Endothelial cell of umbilical vein (primary cell): ENCODE data around the gene TCEAL3. TPM values are rescaled to one million over a fixed set of nuclear protein-coding genes. Genes with fewer than 3 reads are reported as not detected.

Experiments
- BruUV-seq: library from RNA; stranded (reverse); fragments of 400-500 nt; replicated peaks from 2 replicates; lab custom pipeline; 2021; lab: Mats Ljungman, UMichigan
- CTCF ChIA-PET: fragments of 300-600, 350-600 bp; sonication (Branson Sonifier 250); formaldehyde crosslinking; loops from one replicate; lab custom pipeline; 2021; ENCODE audit warnings: antibody characterized with exemption, inconsistent platforms; lab: Charles Lee
- POLR2A ChIA-PET: fragments of 300-600, 350-600 bp; sonication (Branson Sonifier 250); formaldehyde crosslinking; loops from one replicate; lab custom pipeline; 2021; ENCODE audit warnings: antibody characterized with exemption, inconsistent platforms; lab: Charles Lee
- DNase-seq: peaks from one replicate; pipeline ENCODE4 v3.0.0-alpha.2; 2011; ENCODE audit warnings: low read depth, low spot score
- FAIRE-seq: peaks from 2 replicates; lab custom pipeline; 2011; peaks lifted over from hg19 to GRCh38; lab: Jason Lieb, UNC
- H2AFZ ChIP-seq: 2 replicates; pipeline ENCODE4 v1.6.0; 2012; ENCODE audit warnings: low read depth, low read length, control low read depth, inconsistent platforms
- H3K27ac ChIP-seq: 2 replicates; pipeline ENCODE4 v1.5.1; 2011; ENCODE audit warnings: low read depth, mild to moderate bottlenecking, control low read depth, low read length, moderate library complexity; ENCODE audit not compliant: insufficient read depth
- H3K27me3 ChIP-seq, 2 experiments: 2 replicates each; pipeline versions ENCODE4 v1.6.0 to v1.6.1; 2011; ENCODE audit warnings: low read length in 2 of 2, mixed read lengths in 1 of 2; ENCODE audit not compliant: control insufficient read depth in 2 of 2, insufficient read depth in 2 of 2
- H3K36me3 ChIP-seq, 2 experiments: 2 replicates in 1 of 2; 3 replicates in 1 of 2; pipeline ENCODE4 v1.5.1; 2011; ENCODE audit warnings: low read length in 2 of 2, mild to moderate bottlenecking in 1 of 2, moderate library complexity in 1 of 2; ENCODE audit not compliant: control insufficient read depth in 2 of 2, insufficient read depth in 2 of 2; ENCODE audit errors: extremely low read depth in 1 of 2
- H3K4me1 ChIP-seq: 3 replicates; pipeline ENCODE4 v1.5.1; 2011; ENCODE audit warnings: mild to moderate bottlenecking, low read length; ENCODE audit not compliant: control insufficient read depth, insufficient read depth; ENCODE audit errors: extremely low read depth
- H3K4me2 ChIP-seq: 2 replicates; pipeline ENCODE4 v1.6.1; 2011; ENCODE audit warnings: low read length, control low read depth, mixed read lengths; ENCODE audit not compliant: insufficient read depth
- H3K4me3 ChIP-seq, 3 experiments: fragments of 200-600 bp in 1 of 3; sonication (generic), shearing (Covaris generic) in 1 of 3; replicated peaks in 1 of 3; 2 replicates each; pipeline ENCODE4 v1.5.1; 2011 to 2016; ENCODE audit warnings: control low read depth in 3 of 3, low read length in 3 of 3, mild to moderate bottlenecking in 2 of 3, inconsistent platforms in 1 of 3, low read depth in 1 of 3, moderate library complexity in 1 of 3; ENCODE audit not compliant: insufficient read depth in 1 of 3
- H3K79me2 ChIP-seq: 2 replicates; pipeline ENCODE4 v1.6.0; 2012; ENCODE audit warnings: low read length, inconsistent platforms; ENCODE audit not compliant: control insufficient read depth, insufficient read depth
- H3K9ac ChIP-seq: replicated peaks from 2 replicates; pipeline ENCODE3; 2011; ENCODE audit warnings: low read length, control low read depth; ENCODE audit not compliant: insufficient read depth; ENCODE audit errors: extremely low read depth
- H3K9me1 ChIP-seq: replicated peaks from 3 replicates; pipeline ENCODE4 v1.6.0; 2011; ENCODE audit warnings: mild to moderate bottlenecking, low read length; ENCODE audit not compliant: control insufficient read depth, insufficient read depth; ENCODE audit errors: extremely low read depth
- H3K9me3 ChIP-seq: replicated peaks from 2 replicates; pipeline ENCODE4 v1.5.1; 2012; ENCODE audit warnings: low read length, inconsistent platforms; ENCODE audit not compliant: control insufficient read depth, insufficient read depth
- H4K20me1 ChIP-seq: replicated peaks from 2 replicates; pipeline ENCODE3; 2011; ENCODE audit warnings: mild to moderate bottlenecking, low read length; ENCODE audit not compliant: control insufficient read depth, insufficient read depth; ENCODE audit errors: extremely low read depth
- EZH2 ChIP-seq: IDR thresholded peaks from 2 replicates; pipeline ENCODE4 v1.6.1; 2012; ENCODE audit warnings: borderline replicate concordance, low read depth, mild to moderate bottlenecking, moderate library complexity, low read length, inconsistent platforms; ENCODE audit not compliant: severe bottlenecking
- FOS ChIP-seq: IDR thresholded peaks from 2 replicates; pipeline ENCODE4 v1.6.1; 2011; ENCODE audit warnings: mild to moderate bottlenecking, low read length, moderate library complexity, borderline replicate concordance; ENCODE audit not compliant: insufficient read depth
- GATA2 ChIP-seq: IDR thresholded peaks from 2 replicates; pipeline ENCODE4 v1.7.0; 2011; ENCODE audit warnings: low read depth, mild to moderate bottlenecking, moderate library complexity, mixed read lengths, low read length; ENCODE audit not compliant: insufficient read length, insufficient read depth
- JUN ChIP-seq: IDR thresholded peaks from 2 replicates; pipeline ENCODE4 v1.6.1; 2011; ENCODE audit warnings: borderline replicate concordance, low read depth; ENCODE audit not compliant: insufficient read length, insufficient read depth
- MYC ChIP-seq: IDR thresholded peaks from one replicate; pipeline ENCODE4 v1.6.1; 2011; ENCODE audit warnings: mild to moderate bottlenecking, low read depth, low read length
- POLR2A ChIP-seq: IDR thresholded peaks from 2 replicates; pipeline ENCODE4 v1.6.1; 2012; ENCODE audit warnings: low read depth, mild to moderate bottlenecking, control low read depth, low read length
- POLR2AphosphoS5 ChIP-seq: IDR thresholded peaks from 2 replicates; pipeline ENCODE4 v1.6.1; 2012; ENCODE audit warnings: low read depth, mild to moderate bottlenecking, control low read depth, low read length, moderate library complexity; ENCODE audit not compliant: insufficient read depth
- dilution Hi-C: fragments of 300-500 bp; cut with MboI; formaldehyde crosslinking; loops from one replicate; pipeline ENCODE4 v1.15.0; 2019; ENCODE audit warnings: low sequenced_read_pairs; ENCODE audit not compliant: extremely low pct_ligation_motif_present
- intact Hi-C: fragments of 100-400 bp; cut with micrococcal nuclease; formaldehyde crosslinking; loops from one replicate; pipeline ENCODE4 v1.10.0; 2022
- polyA plus RNA-seq, 4 experiments: library from polyadenylated mRNA; depleted of rRNA in 3 of 4; stranded (reverse) in 3 of 4; unstranded in 1 of 4; fragments of >200 nt; gene quantifications; 2 replicates each; pipeline versions ENCODE4 v1.2.1 to v1.2.3, GENCODE V29; 2011 to 2012; ENCODE audit warnings: missing spikeins in 1 of 4
- total RNA-seq: library from RNA; stranded (reverse); gene quantifications from 2 replicates; pipeline ENCODE4 v1.2.3, GENCODE V29; 2021
- TF ChIP-seq, protein P1 (sequence below): IDR thresholded peaks from 2 replicates; pipeline ENCODE4 v1.6.1; 2011; ENCODE audit not compliant: insufficient read depth, insufficient read length
- TF ChIP-seq, protein P2 (sequence below), 2 donors: IDR thresholded peaks; 1 replicate in 1 of 2; 2 replicates in 1 of 2; pipeline ENCODE4 v1.5.1; 2011; ENCODE audit warnings: low read length in 2 of 2, mild to moderate bottlenecking in 2 of 2, moderate library complexity in 2 of 2, control low read depth in 1 of 2, inconsistent platforms in 1 of 2, low read depth in 1 of 2; ENCODE audit not compliant: insufficient read depth in 1 of 2; ENCODE audit errors: extremely low read depth in 1 of 2

TCEAL3 gene
- total and polyA plus RNA-seq, 2 donors (not counting 3 experiments of a cell fraction or from before 2014, with no cell fraction given): 8.9 to 23.7 TPM

DNA sequence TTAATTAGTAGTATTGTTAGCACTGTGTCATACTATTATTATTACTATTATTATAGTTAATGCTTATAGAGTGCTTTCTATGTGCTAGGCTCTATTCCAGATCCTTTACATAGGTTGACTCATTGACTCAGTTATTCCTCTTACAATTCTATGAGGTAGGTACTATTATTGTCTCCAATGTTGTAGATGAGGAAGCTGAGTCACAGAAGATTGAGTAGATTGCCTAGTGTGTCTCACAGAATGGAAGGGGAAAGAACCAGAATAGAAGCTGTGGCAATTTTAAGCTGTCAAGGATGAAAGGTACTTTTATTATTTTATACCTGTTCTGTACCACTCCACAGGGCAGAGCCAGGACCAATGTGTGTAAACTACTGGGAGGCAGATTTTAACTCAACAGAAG lies 19.1 kb downstream of the TCEAL3 start:
- Histone ChIP-seq H2AFZ (no peak overlapping the region), H3K79me2 (peaks cover 4% of the 10 kb centered on the region), H3K9me3 (no peaks in the 10 kb centered on the region), H3K4me1 (peaks cover 23% of the 10 kb centered on the region), H4K20me1 (no peaks in the 10 kb centered on the region), H3K4me3 (no peak overlapping the region), H3K36me3 (no peaks in the 10 kb centered on the region), H3K27ac (peak overlapping the region; percentile 70), H3K4me2 (peak overlapping the region; percentile 62), H3K27me3 (no peaks in the 10 kb centered on the region), H3K9ac (peak overlapping the region; percentile 51), H3K9me1 (no peaks in the 10 kb centered on the region)
- DNase-seq (peak; percentile 63), FAIRE-seq (peak; percentile 88)
- ChIA-PET CTCF (no interaction called here), POLR2A (no interaction called here)
- BruUV-seq: no TSS peak
- TF ChIP-seq POLR2A (no peak), POLR2AphosphoS5 (no peak), MYC (no peak), FOS (peak; percentile 56), EZH2 (no peak), JUN (peak; percentile 80), GATA2 (peak; percentile 73)
- TF ChIP-seq, protein P1, sequence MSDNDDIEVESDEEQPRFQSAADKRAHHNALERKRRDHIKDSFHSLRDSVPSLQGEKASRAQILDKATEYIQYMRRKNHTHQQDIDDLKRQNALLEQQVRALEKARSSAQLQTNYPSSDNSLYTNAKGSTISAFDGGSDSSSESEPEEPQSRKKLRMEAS: no peak
- TF ChIP-seq, protein P2, sequence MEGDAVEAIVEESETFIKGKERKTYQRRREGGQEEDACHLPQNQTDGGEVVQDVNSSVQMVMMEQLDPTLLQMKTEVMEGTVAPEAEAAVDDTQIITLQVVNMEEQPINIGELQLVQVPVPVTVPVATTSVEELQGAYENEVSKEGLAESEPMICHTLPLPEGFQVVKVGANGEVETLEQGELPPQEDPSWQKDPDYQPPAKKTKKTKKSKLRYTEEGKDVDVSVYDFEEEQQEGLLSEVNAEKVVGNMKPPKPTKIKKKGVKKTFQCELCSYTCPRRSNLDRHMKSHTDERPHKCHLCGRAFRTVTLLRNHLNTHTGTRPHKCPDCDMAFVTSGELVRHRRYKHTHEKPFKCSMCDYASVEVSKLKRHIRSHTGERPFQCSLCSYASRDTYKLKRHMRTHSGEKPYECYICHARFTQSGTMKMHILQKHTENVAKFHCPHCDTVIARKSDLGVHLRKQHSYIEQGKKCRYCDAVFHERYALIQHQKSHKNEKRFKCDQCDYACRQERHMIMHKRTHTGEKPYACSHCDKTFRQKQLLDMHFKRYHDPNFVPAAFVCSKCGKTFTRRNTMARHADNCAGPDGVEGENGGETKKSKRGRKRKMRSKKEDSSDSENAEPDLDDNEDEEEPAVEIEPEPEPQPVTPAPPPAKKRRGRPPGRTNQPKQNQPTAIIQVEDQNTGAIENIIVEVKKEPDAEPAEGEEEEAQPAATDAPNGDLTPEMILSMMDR (IDR thresholded peaks at IDR 0.05; ENCODE audit: extremely low read depth in 1 of 2, insufficient read depth in 1 of 2, low read depth in 1 of 2, low read length in 2 of 2): no peak
- intact Hi-C loops: no loop called here
- dilution Hi-C loops: no loop called here
